OCI-LY3 (cell line): ENCODE data around the gene MZT1.

Source experiments
- H2AFZ ChIP-seq: fragments of 200-600, 300-600 bp; shearing (Covaris generic); 2 replicates; pipeline ENCODE4 v1.6.0; 2014; ENCODE audit warnings: antibody characterized with exemption, low read depth, low read length
- H3K27ac ChIP-seq: fragments of 200-600, 300-600 bp; sonication (generic); 2 replicates; pipeline ENCODE4 v1.5.1; 2014; ENCODE audit warnings: mild to moderate bottlenecking, low read length, moderate library complexity, mixed read lengths
- H3K27me3 ChIP-seq: fragments of 200-600, 300-600 bp; sonication (generic); 2 replicates; pipeline ENCODE4 v1.6.1; 2014; ENCODE audit warnings: low read depth, low read length, mixed read lengths
- H3K36me3 ChIP-seq: fragments of 200-600, 300-600 bp; sonication (generic); replicated peaks from 2 replicates; pipeline ENCODE3; 2014; ENCODE audit warnings: low read depth, low read length, mixed read lengths
- H3K4me1 ChIP-seq: fragments of 300-600, 200-600 bp; sonication (generic); 2 replicates; pipeline ENCODE4 v1.6.1; 2014; ENCODE audit warnings: low read length, mixed read lengths
- H3K4me2 ChIP-seq: fragments of 200-600, 300-600 bp; sonication (generic); 2 replicates; pipeline ENCODE4 v1.6.1; 2014; ENCODE audit warnings: low read length, mixed read lengths
- H3K4me3 ChIP-seq: fragments of 300-600, 200-600 bp; sonication (generic); 2 replicates; pipeline ENCODE4 v1.5.1; 2014; ENCODE audit warnings: antibody characterized with exemption, mild to moderate bottlenecking, low read length, moderate library complexity
- H3K79me2 ChIP-seq: fragments of 300-600, 200-600 bp; shearing (Covaris generic); 2 replicates; pipeline ENCODE4 v1.6.1; 2014; ENCODE audit warnings: mild to moderate bottlenecking, low read length, mixed read lengths
- H3K9ac ChIP-seq: fragments of 300-600, 200-600 bp; shearing (Covaris generic); 2 replicates; pipeline ENCODE4 v1.6.0; 2014; ENCODE audit warnings: mild to moderate bottlenecking, low read length, moderate library complexity
- H3K9me3 ChIP-seq: fragments of 200-600, 300-600 bp; shearing (Covaris generic); 2 replicates; pipeline ENCODE4 v1.6.1; 2014; ENCODE audit warnings: low read length, mixed read lengths; ENCODE audit not compliant: insufficient read depth
- H4K20me1 ChIP-seq: fragments of 200-600, 300-600 bp; sonication (generic); 2 replicates; pipeline ENCODE4 v1.6.1; 2016; ENCODE audit warnings: low read length, mixed read lengths; ENCODE audit not compliant: insufficient read depth
- CTCF ChIP-seq: fragments of 200-600, 300-600 bp; sonication (generic); IDR thresholded peaks from 2 replicates; pipeline ENCODE4 v1.5.1; 2014; ENCODE audit warnings: antibody characterized with exemption, low read length, low read depth
- EZH2phosphoT487 ChIP-seq: fragments of 200-600 bp; shearing (Covaris generic); IDR thresholded peaks from 2 replicates; pipeline ENCODE4 v1.6.1; 2018; ENCODE audit warnings: antibody characterized with exemption, mixed run types, low read depth

The MZT1 gene

GRCh38 chr13:72716776-72717175 is 10.7 kb downstream of the MZT1 start:
- Histone ChIP-seq H3K27ac (no peak overlapping the region), H3K9me3 (no peaks in the 10 kb centered on the region), H3K4me2 (no peak overlapping the region), H3K4me1 (no peaks in the 10 kb centered on the region), H4K20me1 (peaks cover 26% of the 10 kb centered on the region), H2AFZ (no peak overlapping the region), H3K9ac (no peak overlapping the region), H3K36me3 (peaks cover 84% of the 10 kb centered on the region), H3K79me2 (peaks cover 97% of the 10 kb centered on the region), H3K27me3 (no peaks in the 10 kb centered on the region), H3K4me3 (no peak overlapping the region)
- TF ChIP-seq EZH2phosphoT487 (no peak), CTCF (no peak)

- Histone ChIP-seq H3K9ac (no peak overlapping the region), H3K9me3 (no peaks in the 10 kb centered on the region), H3K27ac (no peak overlapping the region), H4K20me1 (no peaks in the 10 kb centered on the region), H3K79me2 (no peaks in the 10 kb centered on the region), H3K4me3 (no peak overlapping the region), H3K36me3 (no peaks in the 10 kb centered on the region), H3K4me1 (no peaks in the 10 kb centered on the region), H3K27me3 (no peaks in the 10 kb centered on the region), H2AFZ (no peak overlapping the region), H3K4me2 (no peak overlapping the region)
- no peak for TF ChIP-seq CTCF
- TF ChIP-seq EZH2phosphoT487 = no peak
Observed at GRCh38 chr13:72700509-72700908, 26.9 kb downstream of the MZT1 start.

- no peak overlapping the region for H2AFZ ChIP-seq
- no peaks in the 10 kb centered on the region for H3K4me1 ChIP-seq
- TF ChIP-seq EZH2phosphoT487 = no peak
- no peaks in the 10 kb centered on the region for H3K9me3 ChIP-seq
- H3K4me3 ChIP-seq = no peak overlapping the region
- H3K27ac ChIP-seq = no peak overlapping the region
- H3K27me3 ChIP-seq = no peaks in the 10 kb centered on the region
- no peaks in the 10 kb centered on the region for H4K20me1 ChIP-seq
- no peaks in the 10 kb centered on the region for H3K79me2 ChIP-seq
- H3K9ac ChIP-seq = no peak overlapping the region
- no peaks in the 10 kb centered on the region for H3K36me3 ChIP-seq
- H3K4me2 ChIP-seq = no peak overlapping the region
Observed at GRCh38 chr13:72698164-72698563, 29.3 kb downstream of the MZT1 start.

GRCh38 chr13:72696579-72696978 is 30.9 kb downstream of the MZT1 start:
- no peak overlapping the region for H3K9ac ChIP-seq
- no peaks in the 10 kb centered on the region for H4K20me1 ChIP-seq
- no peaks in the 10 kb centered on the region for H3K79me2 ChIP-seq
- TF ChIP-seq EZH2phosphoT487 = no peak
- TF ChIP-seq CTCF = peak; percentile 52
- no peak overlapping the region for H3K27ac ChIP-seq
- H3K4me2 ChIP-seq = no peak overlapping the region
- H3K36me3 ChIP-seq = no peaks in the 10 kb centered on the region
- H3K9me3 ChIP-seq = no peaks in the 10 kb centered on the region; the same call in 1 of the 2 replicates
- no peaks in the 10 kb centered on the region for H3K27me3 ChIP-seq
- H2AFZ ChIP-seq = no peak overlapping the region
- no peak overlapping the region for H3K4me3 ChIP-seq
- no peaks in the 10 kb centered on the region for H3K4me1 ChIP-seq

GRCh38 chr13:72694314-72694713 is 33.1 kb downstream of the MZT1 start:
- H3K4me3 ChIP-seq = no peak overlapping the region
- H3K4me2 ChIP-seq = no peak overlapping the region
- H3K9ac ChIP-seq = no peak overlapping the region
- no peaks in the 10 kb centered on the region for H3K4me1 ChIP-seq
- no peaks in the 10 kb centered on the region for H3K27me3 ChIP-seq
- H3K27ac ChIP-seq = no peak overlapping the region
- no peaks in the 10 kb centered on the region for H3K36me3 ChIP-seq
- TF ChIP-seq EZH2phosphoT487 = no peak
- TF ChIP-seq CTCF = no peak
- no peaks in the 10 kb centered on the region for H3K79me2 ChIP-seq
- H2AFZ ChIP-seq = no peak overlapping the region
- H3K9me3 ChIP-seq = no peaks in the 10 kb centered on the region; the same call in 1 of the 2 replicates
- no peaks in the 10 kb centered on the region for H4K20me1 ChIP-seq
